OCI-LY1 (cell line): ENCODE results near the gene FOXJ3.

ENCODE experiments used
- EZH2 ChIP-seq: fragments of 200-600 bp; sonication (generic), shearing (Covaris generic); IDR thresholded peaks from 2 replicates; pipeline ENCODE4 v1.8.0; 2017; ENCODE audit warnings: borderline replicate concordance, mixed run types, mild to moderate bottlenecking, antibody characterized with exemption, low read length, moderate library complexity, mixed read lengths
- TF ChIP-seq, protein P1 (sequence below): fragments of 200-600 bp; sonication (generic), shearing (Covaris generic); IDR thresholded peaks from 2 replicates; pipeline ENCODE4 v1.5.1; 2017; ENCODE audit warnings: mild to moderate bottlenecking, antibody characterized with exemption, low read length, moderate library complexity, mixed read lengths

DNA sequence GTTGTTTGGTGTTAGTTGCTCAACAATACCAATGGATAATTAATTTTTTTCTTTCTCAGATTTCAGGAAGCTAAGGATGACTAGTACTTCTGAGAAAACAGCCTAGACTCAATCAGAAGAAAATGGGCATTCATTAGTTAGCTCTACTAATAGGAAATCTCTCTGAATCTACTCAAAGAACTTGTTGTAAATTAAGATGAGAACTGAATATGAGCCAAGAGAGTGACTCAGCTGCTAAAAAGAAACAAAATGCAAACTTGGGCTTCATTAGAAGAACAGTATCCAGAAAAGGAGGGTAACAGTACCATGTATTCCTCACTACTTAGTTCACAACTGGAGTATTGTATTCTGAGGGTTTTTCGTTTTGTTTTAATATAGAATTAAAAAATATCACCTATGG, 12.5 kb downstream of the FOXJ3 start:
- TF ChIP-seq EZH2: no peak
- TF ChIP-seq, protein P1, sequence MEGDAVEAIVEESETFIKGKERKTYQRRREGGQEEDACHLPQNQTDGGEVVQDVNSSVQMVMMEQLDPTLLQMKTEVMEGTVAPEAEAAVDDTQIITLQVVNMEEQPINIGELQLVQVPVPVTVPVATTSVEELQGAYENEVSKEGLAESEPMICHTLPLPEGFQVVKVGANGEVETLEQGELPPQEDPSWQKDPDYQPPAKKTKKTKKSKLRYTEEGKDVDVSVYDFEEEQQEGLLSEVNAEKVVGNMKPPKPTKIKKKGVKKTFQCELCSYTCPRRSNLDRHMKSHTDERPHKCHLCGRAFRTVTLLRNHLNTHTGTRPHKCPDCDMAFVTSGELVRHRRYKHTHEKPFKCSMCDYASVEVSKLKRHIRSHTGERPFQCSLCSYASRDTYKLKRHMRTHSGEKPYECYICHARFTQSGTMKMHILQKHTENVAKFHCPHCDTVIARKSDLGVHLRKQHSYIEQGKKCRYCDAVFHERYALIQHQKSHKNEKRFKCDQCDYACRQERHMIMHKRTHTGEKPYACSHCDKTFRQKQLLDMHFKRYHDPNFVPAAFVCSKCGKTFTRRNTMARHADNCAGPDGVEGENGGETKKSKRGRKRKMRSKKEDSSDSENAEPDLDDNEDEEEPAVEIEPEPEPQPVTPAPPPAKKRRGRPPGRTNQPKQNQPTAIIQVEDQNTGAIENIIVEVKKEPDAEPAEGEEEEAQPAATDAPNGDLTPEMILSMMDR: no peak
